HUES48 (cell line): ENCODE measurements around the gene ERF.

Source experiments
- H3K27ac ChIP-seq: one replicate; pipeline ENCODE4 v1.7.0; 2013; ENCODE audit warnings: low read depth, low read length, inconsistent platforms
- H3K27me3 ChIP-seq: 2 replicates; pipeline ENCODE4 v1.6.1; 2013; ENCODE audit warnings: mild to moderate bottlenecking, low read length; ENCODE audit not compliant: control insufficient read depth, insufficient read depth
- H3K36me3 ChIP-seq: 2 replicates; pipeline ENCODE4 v1.6.1; 2013; ENCODE audit warnings: low read length; ENCODE audit not compliant: control insufficient read depth, insufficient read depth
- H3K4me1 ChIP-seq: 2 replicates; pipeline ENCODE4 v1.6.1; 2013; ENCODE audit warnings: mild to moderate bottlenecking, low read length; ENCODE audit not compliant: control insufficient read depth, insufficient read depth
- H3K4me3 ChIP-seq: 2 replicates; pipeline ENCODE4 v1.5.1; 2013; ENCODE audit warnings: mild to moderate bottlenecking, low read depth, low read length
- H3K9ac ChIP-seq: 2 replicates; pipeline ENCODE4 v1.6.1; 2013; ENCODE audit warnings: mild to moderate bottlenecking, low read depth, low read length, moderate library complexity
- H3K9me3 ChIP-seq: 2 replicates; pipeline ENCODE4 v1.6.1; 2013; ENCODE audit warnings: low read length; ENCODE audit not compliant: control insufficient read depth, insufficient read depth

The ERF gene

DNA sequence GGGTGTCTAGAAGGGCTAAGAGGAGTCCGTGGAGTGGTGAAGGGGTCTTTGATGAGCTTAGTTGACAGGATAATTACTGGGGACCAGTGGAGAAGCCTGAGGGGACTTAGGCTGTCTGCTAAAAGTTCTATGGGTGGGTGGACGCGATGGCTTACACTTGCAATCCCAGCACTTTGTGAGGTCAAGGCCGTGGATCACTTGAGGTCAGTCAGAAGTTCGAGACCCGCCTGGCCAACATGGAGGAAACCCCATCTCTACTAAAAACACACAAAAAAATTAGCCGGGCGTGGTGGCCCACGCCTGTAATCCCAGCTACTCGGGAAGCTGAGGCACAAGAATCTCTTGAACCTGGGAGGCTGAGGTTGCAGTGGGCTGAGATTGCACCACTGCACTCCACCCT, 9.7 kb downstream of the ERF start:
- no peaks in the 10 kb centered on the region for H3K9me3 ChIP-seq
- H3K27ac ChIP-seq, result peak overlapping the region; percentile 48
- H3K4me1 ChIP-seq, result peaks cover 12% of the 10 kb centered on the region
- no peak overlapping the region for H3K4me3 ChIP-seq
- no peaks in the 10 kb centered on the region for H3K27me3 ChIP-seq
- H3K36me3 ChIP-seq, result peaks cover 13% of the 10 kb centered on the region
- H3K9ac ChIP-seq, result no peak overlapping the region

- peaks cover 12% of the 10 kb centered on the region for H3K4me1 ChIP-seq
- H3K9ac ChIP-seq, result peak overlapping the region; percentile 5; the same call in 1 of the 2 replicates
- peaks cover 12% of the 10 kb centered on the region for H3K36me3 ChIP-seq
- peak overlapping the region; percentile 52 for H3K27ac ChIP-seq
- no peaks in the 10 kb centered on the region for H3K27me3 ChIP-seq
- H3K9me3 ChIP-seq, result no peaks in the 10 kb centered on the region
- peak overlapping the region; percentile 93 for H3K4me3 ChIP-seq
These were observed 10.3 kb downstream of the ERF start for GRCh38 chr19:42244347-42245220.

DNA sequence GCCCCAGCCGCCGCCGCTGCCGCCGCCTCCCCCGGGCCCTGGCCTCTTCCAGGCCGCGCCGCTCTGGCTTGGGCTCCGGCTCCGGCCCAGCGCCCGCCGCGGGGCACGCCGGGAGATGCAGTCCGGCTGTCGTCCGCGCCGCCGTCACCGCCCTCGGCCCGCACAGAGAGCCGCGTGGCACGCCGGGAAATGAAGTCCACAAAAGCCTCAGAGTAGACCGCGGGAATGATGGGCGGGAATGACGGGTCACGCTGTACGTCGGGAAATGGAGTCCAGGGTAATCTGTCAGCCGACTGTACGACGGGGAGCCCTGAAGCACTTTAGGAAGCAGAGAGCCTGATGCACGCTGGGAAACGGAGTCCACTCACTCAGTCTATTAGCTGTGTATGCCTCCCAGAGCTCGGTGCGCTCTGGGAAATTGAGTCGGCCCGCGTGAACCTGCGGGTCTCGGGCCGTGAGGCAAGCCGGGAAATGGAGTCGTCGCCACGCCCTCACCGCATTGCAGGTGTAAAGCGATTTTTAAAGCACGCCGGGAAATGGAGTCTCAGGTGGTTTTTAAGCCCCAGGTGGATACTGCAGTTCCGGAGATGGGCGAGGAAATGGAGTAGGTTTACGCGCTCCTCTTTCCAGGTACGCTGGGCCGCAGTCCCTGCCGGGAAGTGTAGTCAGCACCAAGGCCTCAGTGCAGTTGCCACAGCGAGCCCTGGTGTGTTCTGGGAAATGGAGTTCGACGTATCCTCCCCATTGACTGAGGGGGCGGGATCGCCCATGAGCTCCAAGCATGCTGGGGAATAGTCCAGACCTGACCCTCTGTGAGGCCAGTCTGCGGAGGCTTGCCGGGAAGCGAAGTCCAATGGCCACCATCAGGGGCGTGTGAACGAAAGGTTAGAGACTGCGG, 12.2 kb downstream of the ERF start, which contains the start of gene GSK3A:
TSS of gene GSK3A (minus strand) at position 91 of the 898 bp plus-strand sequence. CDS start 137 bp downstream, outside the sequence.
- Histone ChIP-seq H3K27ac (peak within 1 kb of the TSS; percentile 85), H3K9ac (peak within 1 kb of the TSS; percentile 60), H3K36me3 (peaks cover 12% of the 10 kb centered on the region; the same call in 1 of the 2 replicates), H3K4me1 (peaks cover 12% of the 10 kb centered on the region), H3K4me3 (peak within 1 kb of the TSS; percentile 93), H3K9me3 (no peaks in the 10 kb centered on the region), H3K27me3 (no peaks in the 10 kb centered on the region)

DNA sequence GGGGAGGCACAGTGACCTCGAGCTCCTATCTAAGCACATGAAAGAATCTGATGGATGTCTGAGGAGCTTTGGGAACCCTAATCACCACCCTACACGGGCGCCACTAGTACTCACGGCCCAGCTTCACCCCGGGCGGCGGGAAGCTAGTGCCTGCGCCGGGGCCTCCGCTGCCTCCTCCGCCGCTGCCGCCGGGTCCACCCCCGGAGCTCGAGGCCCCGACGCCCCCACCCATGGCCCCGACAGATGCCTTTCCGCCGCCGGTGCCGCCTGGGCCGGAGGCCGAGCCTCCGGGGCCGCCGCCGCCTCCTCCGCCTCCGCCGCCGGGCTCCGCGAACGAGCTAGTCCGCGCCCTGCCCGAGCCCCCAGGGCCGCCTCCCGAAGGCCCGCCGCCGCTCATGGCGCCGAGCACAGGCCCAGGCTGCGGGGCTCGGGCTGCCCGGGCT, 12.8 kb downstream of the ERF start:
- Histone ChIP-seq H3K4me1 (peaks cover 12% of the 10 kb centered on the region), H3K27ac (peak overlapping the region; percentile 49), H3K4me3 (peak overlapping the region; percentile 93), H3K27me3 (no peaks in the 10 kb centered on the region), H3K36me3 (peaks cover 12% of the 10 kb centered on the region; the same call in 1 of the 2 replicates), H3K9me3 (no peaks in the 10 kb centered on the region), H3K9ac (peak overlapping the region; percentile 60)

- H3K36me3 ChIP-seq, result peaks cover 19% of the 10 kb centered on the region
- no peak overlapping the region for H3K9ac ChIP-seq
- H3K9me3 ChIP-seq, result no peaks in the 10 kb centered on the region
- H3K4me3 ChIP-seq, result peak overlapping the region; percentile 93
- H3K27ac ChIP-seq, result no peak overlapping the region
- H3K27me3 ChIP-seq, result no peaks in the 10 kb centered on the region
- peaks cover 9% of the 10 kb centered on the region for H3K4me1 ChIP-seq
These were observed 13.6 kb downstream of the ERF start for GRCh38 chr19:42241279-42241678.

GRCh38 chr19:42239544-42240220, 15.2 kb downstream of the ERF start:
- Histone ChIP-seq H3K9ac (no peak overlapping the region), H3K27me3 (no peaks in the 10 kb centered on the region), H3K4me1 (peaks cover 9% of the 10 kb centered on the region), H3K4me3 (no peak overlapping the region), H3K36me3 (peaks cover 34% of the 10 kb centered on the region), H3K27ac (no peak overlapping the region), H3K9me3 (no peaks in the 10 kb centered on the region)

DNA sequence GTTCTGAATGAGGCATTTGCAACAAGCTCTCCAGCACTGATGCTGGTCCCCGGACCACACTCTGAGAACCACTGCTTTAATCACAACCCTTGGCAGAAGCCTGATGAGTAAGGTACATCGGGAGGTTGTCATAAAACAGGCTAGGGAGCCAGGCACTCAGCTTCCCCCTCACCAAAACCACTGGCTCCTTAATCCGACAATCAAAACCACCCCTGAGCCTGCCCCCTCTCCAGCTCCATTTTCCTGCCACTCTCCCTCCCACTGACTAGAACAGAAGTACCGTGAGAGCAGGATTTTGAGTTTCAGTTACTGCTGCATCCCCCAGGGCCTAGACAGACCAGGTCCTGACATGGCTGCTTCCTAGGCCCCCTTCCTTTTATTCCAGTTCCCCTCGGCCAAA, 19.7 kb downstream of the ERF start:
- H3K27me3 ChIP-seq, result no peaks in the 10 kb centered on the region
- H3K36me3 ChIP-seq, result peaks cover 76% of the 10 kb centered on the region
- H3K9me3 ChIP-seq, result no peaks in the 10 kb centered on the region
- no peak overlapping the region for H3K9ac ChIP-seq
- H3K27ac ChIP-seq, result no peak overlapping the region
- H3K4me1 ChIP-seq, result no peaks in the 10 kb centered on the region
- H3K4me3 ChIP-seq, result no peak overlapping the region

- no peaks in the 10 kb centered on the region for H3K4me1 ChIP-seq
- no peak overlapping the region for H3K27ac ChIP-seq
- H3K4me3 ChIP-seq, result no peak overlapping the region
- H3K27me3 ChIP-seq, result no peaks in the 10 kb centered on the region
- no peaks in the 10 kb centered on the region for H3K9me3 ChIP-seq
- no peak overlapping the region for H3K9ac ChIP-seq
- peaks cover 77% of the 10 kb centered on the region for H3K36me3 ChIP-seq
These were observed 20.6 kb downstream of the ERF start for GRCh38 chr19:42234364-42234763.

GRCh38 chr19:42233678-42234292, 21.1 kb downstream of the ERF start:
- Histone ChIP-seq H3K27ac (no peak overlapping the region), H3K4me3 (no peak overlapping the region), H3K27me3 (no peaks in the 10 kb centered on the region), H3K9me3 (no peaks in the 10 kb centered on the region), H3K36me3 (peaks cover 77% of the 10 kb centered on the region), H3K4me1 (no peaks in the 10 kb centered on the region), H3K9ac (no peak overlapping the region)

- Histone ChIP-seq H3K4me1 (no peaks in the 10 kb centered on the region), H3K27me3 (no peaks in the 10 kb centered on the region), H3K36me3 (peaks cover 80% of the 10 kb centered on the region), H3K27ac (no peak overlapping the region), H3K9ac (no peak overlapping the region), H3K9me3 (no peaks in the 10 kb centered on the region), H3K4me3 (no peak overlapping the region)
These were observed 21.8 kb downstream of the ERF start for GRCh38 chr19:42233106-42233505.
